GM18499 (cell line): ENCODE measurements around the gene TMEM72.

Source experiments
- ATAC-seq: cut with Tn5 transposase; IDR thresholded peaks from one replicate; pipeline ENCODE4 v1.9.1; 2021; ENCODE audit warnings: moderate number of reproducible peaks; ENCODE audit not compliant: insufficient read depth, unreplicated experiment

Gene TMEM72

GRCh38 chr10:44932517-44933450, 21.6 kb downstream of the TMEM72 start:
- ATAC-seq, result peak; percentile 76

- ATAC-seq, result no peak
Observed at GRCh38 chr10:44933451-44934321, 22.5 kb downstream of the TMEM72 start.

GRCh38 chr10:44934416-44935200, 23.5 kb downstream of the TMEM72 start:
- no peak for ATAC-seq

GRCh38 chr10:44935201-44935965, 24.2 kb downstream of the TMEM72 start:
- no peak for ATAC-seq

- ATAC-seq, result no peak
Observed at GRCh38 chr10:44935966-44936295, 24.8 kb downstream of the TMEM72 start.

DNA sequence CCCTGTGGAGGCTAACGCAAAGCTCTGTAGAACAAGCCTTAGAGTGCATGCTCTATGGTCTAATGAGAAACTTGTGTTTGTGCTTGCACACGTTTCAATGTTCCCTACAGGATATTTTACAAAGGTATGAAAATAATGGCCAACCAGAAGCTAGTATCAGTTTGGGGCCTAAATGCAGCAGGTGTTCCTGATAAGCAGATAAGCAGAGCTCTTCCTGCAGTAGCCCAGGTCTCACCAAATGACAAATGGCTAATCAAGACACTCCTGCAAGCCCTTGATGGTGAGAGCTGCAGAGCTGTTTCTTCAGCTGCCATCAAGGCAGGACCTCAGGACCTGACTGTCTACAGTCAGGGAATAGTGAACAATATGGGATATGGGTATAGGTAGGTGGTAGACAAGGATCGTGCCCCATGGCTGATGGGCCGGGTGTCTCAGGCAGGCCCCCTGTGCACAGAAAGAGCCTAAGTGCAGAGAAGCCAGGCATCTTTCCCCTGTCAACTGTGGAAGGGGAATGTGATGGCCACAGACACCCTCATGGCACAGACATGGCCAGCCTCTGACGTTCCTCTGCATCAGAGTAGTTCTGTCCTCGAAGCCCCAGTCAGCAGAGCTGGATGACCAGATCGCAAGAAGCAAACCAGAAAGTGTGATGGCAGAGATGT, 25.3 kb downstream of the TMEM72 start:
- no peak for ATAC-seq

DNA sequence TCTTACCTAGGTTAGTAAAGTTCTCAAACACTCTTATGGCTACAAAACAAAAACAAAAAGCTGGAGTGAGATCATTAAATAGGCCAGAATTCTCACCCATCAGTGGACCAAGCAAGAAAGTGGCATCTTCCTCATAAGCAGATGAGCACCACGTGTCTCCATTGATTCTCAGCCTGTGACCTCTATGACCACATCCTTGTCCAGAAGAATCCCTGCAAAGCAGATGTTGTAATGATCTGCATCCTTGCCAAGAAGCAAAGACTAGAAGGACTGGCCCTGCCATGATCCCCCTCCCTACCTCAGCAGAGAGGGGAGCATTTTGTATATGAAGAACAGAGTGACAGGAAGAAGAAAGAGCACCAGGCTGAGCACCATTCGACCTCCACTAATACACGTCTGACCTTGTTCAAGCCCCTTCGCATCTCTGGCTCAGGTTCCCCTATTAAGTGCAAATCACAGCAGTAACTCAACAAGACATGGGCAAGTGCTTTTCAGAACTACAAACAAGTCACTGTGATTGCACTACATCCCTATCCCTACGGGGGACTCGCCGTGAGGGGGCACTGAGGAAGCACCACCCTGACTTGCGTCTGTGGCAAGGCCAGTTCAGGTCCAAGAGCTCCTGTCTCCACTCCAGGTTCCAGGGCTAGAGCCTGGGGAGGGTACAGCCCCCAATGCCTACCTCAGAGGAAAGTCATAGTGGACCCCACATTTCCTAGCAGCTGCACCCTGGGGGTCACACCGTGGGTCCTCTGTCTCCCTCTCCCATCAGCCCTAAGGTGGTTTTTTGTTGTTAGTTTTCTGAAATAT, 26.3 kb downstream of the TMEM72 start:
- ATAC-seq, result no peak

DNA sequence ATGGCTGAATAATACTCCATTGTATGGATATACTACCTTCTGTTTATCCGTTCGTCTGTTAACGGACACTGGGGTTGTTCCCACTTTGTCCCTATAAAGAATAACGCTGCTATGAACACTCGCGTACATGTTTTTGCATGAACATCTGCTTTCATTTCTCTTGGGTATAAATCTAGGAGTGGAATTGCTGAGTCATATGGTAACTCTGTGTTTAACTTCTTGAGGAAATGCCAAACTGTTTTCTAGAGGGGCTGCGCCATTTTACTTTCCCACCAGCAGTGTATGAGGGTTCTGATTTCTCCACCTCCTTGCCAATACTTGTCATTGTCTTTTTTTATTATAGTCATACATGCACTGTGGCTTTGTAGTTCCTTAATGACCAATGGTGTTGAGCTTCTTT, 27.8 kb downstream of the TMEM72 start:
- ATAC-seq, result no peak

GRCh38 chr10:44939691-44940401, 28.7 kb downstream of the TMEM72 start:
- no peak for ATAC-seq

- ATAC-seq, result no peak
Observed at GRCh38 chr10:44944354-44944753, 33.2 kb downstream of the TMEM72 start.

DNA sequence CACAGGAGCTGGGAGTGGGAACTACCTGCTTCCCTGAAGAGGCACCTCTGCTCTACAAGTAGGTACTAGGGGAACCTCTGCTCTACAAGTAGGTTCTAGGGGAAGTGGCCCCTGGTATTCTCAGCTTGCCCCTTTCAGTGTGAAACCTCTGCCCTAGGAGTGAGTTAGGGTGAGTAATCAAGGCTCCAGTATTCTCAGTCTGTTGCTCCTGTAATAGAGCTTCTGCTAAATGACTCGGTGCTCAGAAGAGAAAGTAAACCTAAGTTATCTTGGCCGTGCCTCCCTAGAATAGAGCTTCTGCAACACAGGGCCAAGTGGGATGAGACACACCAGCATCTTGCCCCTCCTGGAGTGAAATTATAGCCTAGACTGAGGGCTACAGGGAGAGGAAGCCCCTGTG, 35.1 kb downstream of the TMEM72 start:
- peak; percentile 51 for ATAC-seq

- peak; percentile 49 for ATAC-seq
Observed at GRCh38 chr10:44947371-44948152, 36.4 kb downstream of the TMEM72 start.

- ATAC-seq, result no peak
Observed at GRCh38 chr10:44948642-44949041, 37.5 kb downstream of the TMEM72 start.

- no peak for ATAC-seq
Observed at GRCh38 chr10:44949127-44949802, 38.1 kb downstream of the TMEM72 start.

DNA sequence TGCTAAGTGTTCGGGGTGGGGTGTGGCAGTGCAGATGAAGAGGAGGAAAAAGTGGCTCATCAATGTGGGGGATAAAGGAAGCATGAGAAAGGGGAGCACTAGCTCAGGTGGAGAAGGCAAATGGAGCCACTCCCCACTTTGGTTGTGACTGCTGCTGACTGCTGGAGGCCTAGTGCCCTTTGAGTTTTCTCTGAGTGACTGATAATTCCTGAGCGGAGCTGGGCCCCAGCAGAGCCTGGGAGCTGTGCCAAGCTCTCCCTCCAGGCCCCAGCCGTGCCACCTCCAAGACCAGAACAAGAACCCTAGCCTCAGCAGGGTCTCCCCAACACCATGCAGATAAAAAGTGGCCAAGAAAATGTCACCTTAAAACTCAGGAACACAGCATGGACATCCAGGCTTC, 38.8 kb downstream of the TMEM72 start:
- ATAC-seq, result no peak

DNA sequence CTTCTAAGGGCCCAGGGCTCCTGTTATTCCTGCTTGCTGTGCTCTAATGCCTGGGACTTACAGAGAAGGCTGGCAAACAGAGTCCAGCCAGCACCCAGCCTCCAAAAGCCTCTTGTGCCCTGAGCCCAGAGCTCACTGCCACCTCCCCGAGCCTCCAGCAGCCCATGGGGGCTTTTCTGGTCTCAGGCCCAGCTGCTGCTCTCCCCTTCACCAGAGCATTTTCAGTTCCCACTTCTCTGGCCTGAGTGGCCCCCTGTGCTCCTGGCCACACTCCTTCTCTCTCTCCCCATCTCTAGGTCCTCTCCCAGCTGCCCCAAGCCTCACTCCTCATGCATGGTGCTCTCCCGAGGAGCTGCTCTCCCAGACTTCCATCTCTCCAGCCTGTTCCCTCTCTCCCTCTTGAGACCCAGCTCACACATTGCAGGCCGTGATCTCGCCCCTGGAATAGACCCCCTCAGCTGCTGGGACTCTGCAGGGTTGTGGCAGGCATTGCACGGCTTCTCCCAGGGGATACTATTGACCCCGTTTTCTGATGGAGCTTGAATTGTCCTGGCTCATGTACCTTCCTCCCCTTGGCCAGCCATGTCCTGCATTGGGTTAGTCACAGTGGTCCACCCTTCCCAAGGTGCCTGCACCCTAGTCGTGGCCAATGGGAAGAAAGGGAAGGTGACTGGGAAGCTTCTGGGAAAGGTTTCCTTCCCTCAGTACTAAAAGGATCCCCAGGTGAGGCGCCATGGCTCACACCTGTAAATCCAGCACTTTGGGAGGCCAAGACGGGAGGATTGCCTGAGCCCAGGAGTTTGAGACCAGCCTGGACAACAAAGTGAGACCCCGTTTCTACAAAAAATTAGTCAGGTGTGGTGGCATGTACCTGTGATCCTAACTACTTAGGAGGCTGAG, 39.4 kb downstream of the TMEM72 start:
- ATAC-seq, result no peak
